Adipose tissue (tissue), 3 donors: Measurements from ENCODE around the gene PKIG. TPM values are rescaled to one million over a fixed set of nuclear protein-coding genes. Genes with fewer than 3 reads are reported as not detected.
A peak's percentile ranks its signal among the peaks of the same experiment; 100 is the strongest.
"Not testable (repeated sequence)": the region's sequence is repeated elsewhere in the genome, so short reads cannot be mapped to it uniquely, and the experiment has no call there.

ENCODE experiments used
- H3K27ac ChIP-seq: one replicate; pipeline ENCODE4 v1.5.1; 2013; ENCODE audit warnings: low read depth, low read length
- WGBS, 3 donors: extraction: QIAGEN DNeasy Blood & Tissue Kit; methylation state at CpG; one replicate each; pipeline ENCODE4 v1.1.7; 2013; 5-methylcytosine and 5-hydroxymethylcytosine counted together
- polyA plus RNA-seq, 3 donors: library from polyadenylated mRNA; stranded (reverse); fragments of 200-250 nt; gene quantifications; one replicate each; pipeline ENCODE4 v1.2.3, GENCODE V29; 2013
- donor health status: healthy with polysubstance abuse.
- donor health status: Bipolar disorder and iron deficiency.
- donor health status: healthy.

Gene PKIG
- polyA plus RNA-seq, 3 donors, result 18.1 to 122 (median 74.4) TPM

GRCh38 chr20:44588321-44588720 is 5.9 kb downstream of the PKIG start:
- not testable (repeated sequence) for H3K27ac ChIP-seq
- 95 to 98% (median 96%) methylated on average over 9 of the region's 9 CpGs for WGBS, 3 donors

GRCh38 chr20:44589537-44589936 is 7.2 kb downstream of the PKIG start:
- no peak overlapping the region for H3K27ac ChIP-seq
- 81 to 88% (median 82%) methylated on average over 4 of the region's 4 CpGs for WGBS, 3 donors

- WGBS, 3 donors, result 88 to 92% (median 89%) methylated on average over 9 of the region's 9 CpGs
- H3K27ac ChIP-seq, result no peak overlapping the region
Measured at GRCh38 chr20:44590980-44591778, 8.8 kb downstream of the PKIG start.

- H3K27ac ChIP-seq, result no peak overlapping the region
- 79 to 95% (median 82%) methylated on average over 3 of the region's 3 CpGs for WGBS, 3 donors
Measured at GRCh38 chr20:44592366-44592765, 10.0 kb downstream of the PKIG start.

GRCh38 chr20:44593751-44594150 is 11.4 kb downstream of the PKIG start:
- 59 to 68% (median 64%) methylated on average over 2 of the region's 2 CpGs for WGBS, 3 donors
- H3K27ac ChIP-seq, result no peak overlapping the region

GRCh38 chr20:44594730-44595129 is 12.4 kb downstream of the PKIG start:
- whole genome bisulfite sequencing, 3 donors, result 19 to 50% (median 43%) methylated on average over 1 of the region's 1 CpG
- H3K27ac ChIP-seq, result no peak overlapping the region

- no peak overlapping the region for H3K27ac ChIP-seq
- WGBS, 3 donors, result 81 to 92% (median 85%) methylated on average over 4 of the region's 4 CpGs
Measured at GRCh38 chr20:44596010-44596409, 13.6 kb downstream of the PKIG start.

- H3K27ac ChIP-seq, result no peak overlapping the region
- WGBS, 3 donors, result 88 to 95% (median 89%) methylated on average over 3 of the region's 3 CpGs
Measured at GRCh38 chr20:44596876-44597275, 14.5 kb downstream of the PKIG start.

GRCh38 chr20:44597516-44597915 is 15.1 kb downstream of the PKIG start:
- WGBS, 3 donors, result 67 to 72% (median 71%) methylated on average over 4 of the region's 4 CpGs
- H3K27ac ChIP-seq, result no peak overlapping the region

- 18 to 80% (median 24%) methylated on average over 4 of the region's 4 CpGs for WGBS, 3 donors
- no peak overlapping the region for H3K27ac ChIP-seq
Measured at GRCh38 chr20:44597930-44598329, 15.6 kb downstream of the PKIG start.

GRCh38 chr20:44598423-44599305 is 16.3 kb downstream of the PKIG start:
- WGBS, 3 donors, result 56 to 81% (median 58%) methylated on average over 4 of the region's 4 CpGs
- H3K27ac ChIP-seq, result no peak overlapping the region

- peak overlapping the region; percentile 20 for H3K27ac ChIP-seq
- 51 to 89% (median 64%) methylated on average over 1 of the region's 1 CpG for WGBS, 3 donors
Measured at GRCh38 chr20:44599715-44600114, 17.3 kb downstream of the PKIG start.

- 77 to 97% (median 88%) methylated on average over 4 of the region's 4 CpGs for WGBS, 3 donors
- peak overlapping the region; percentile 34 for H3K27ac ChIP-seq
Measured at GRCh38 chr20:44600301-44600700, 17.9 kb downstream of the PKIG start.

GRCh38 chr20:44600758-44601201 is 18.4 kb downstream of the PKIG start:
- peak overlapping the region; percentile 34 for H3K27ac ChIP-seq
- WGBS, 3 donors, result 55 to 56% (median 55%) methylated on average over 11 of the region's 11 CpGs

- no peak overlapping the region for H3K27ac ChIP-seq
- WGBS, 3 donors, result 40 to 64% (median 52%) methylated on average over 7 of the region's 7 CpGs
Measured at GRCh38 chr20:44601236-44601671, 18.9 kb downstream of the PKIG start.

- WGBS, 3 donors, result 0 to 8% (median 6%) methylated on average over 1 of the region's 1 CpG
- H3K27ac ChIP-seq, result no peak overlapping the region
Measured at GRCh38 chr20:44601801-44602204, 19.4 kb downstream of the PKIG start.

GRCh38 chr20:44603327-44603726 is 20.9 kb downstream of the PKIG start:
- WGBS, 3 donors, result 89 to 92% (median 91%) methylated on average over 8 of the region's 8 CpGs
- H3K27ac ChIP-seq, result no peak overlapping the region

GRCh38 chr20:44606725-44607441 is 24.5 kb downstream of the PKIG start:
- 92 to 97% (median 93%) methylated on average over 5 of the region's 5 CpGs for WGBS, 3 donors

More at GRCh38 chr20:44606725-44607441, 24.5 kb downstream of the PKIG start:
- no peak overlapping the region for H3K27ac ChIP-seq
